BJ (cell line): ENCODE results near the gene TRAP1. TPM values are rescaled to one million over a fixed set of nuclear protein-coding genes. Genes with fewer than 3 reads are reported as not detected.

Experiments
- CTCF ChIA-PET: fragments of 350-600 bp; formaldehyde crosslinking; extraction: SDS; loops from one replicate; lab custom pipeline; 2021; ENCODE audit warnings: antibody characterized with exemption, inconsistent platforms; lab: Yijun Ruan, JAX
- POLR2A ChIA-PET: fragments of 300-600 bp; sonication (Branson Sonifier 250); formaldehyde crosslinking; extraction: SDS; loops from one replicate; lab custom pipeline; 2021; ENCODE audit warnings: antibody characterized with exemption; lab: Charles Lee
- DNase-seq: peaks from one replicate; pipeline ENCODE4 v3.0.0-alpha.2; 2011; ENCODE audit warnings: low read depth
- H3K27me3 ChIP-seq: 2 replicates; pipeline ENCODE4 v1.6.0; 2011; ENCODE audit warnings: low read length; ENCODE audit not compliant: control insufficient read depth, insufficient read depth
- H3K36me3 ChIP-seq: 2 replicates; pipeline ENCODE4 v1.5.1; 2011; ENCODE audit warnings: low read length; ENCODE audit not compliant: control insufficient read depth, insufficient read depth
- H3K4me3 ChIP-seq: 2 replicates; pipeline ENCODE4 v1.5.1; 2011; ENCODE audit warnings: low read depth, mild to moderate bottlenecking, control low read depth, low read length
- polyA plus RNA-seq: library from polyadenylated mRNA; depleted of rRNA; stranded (reverse); fragments of >200 nt; gene quantifications from 2 replicates; pipeline ENCODE4 v1.2.3, GENCODE V29; 2011
- TF ChIP-seq, protein P1 (sequence below): IDR thresholded peaks from 2 replicates; pipeline ENCODE4 v1.5.1; 2011; ENCODE audit warnings: low read depth, mild to moderate bottlenecking, control low read depth, inconsistent platforms, low read length, moderate library complexity; ENCODE audit not compliant: insufficient read depth

TRAP1 gene
- polyA plus RNA-seq, 1 experiment: 112 TPM

GRCh38 chr16:3744018-3744417 is 26.7 kb upstream of the TRAP1 start:
- TF ChIP-seq, protein P1, sequence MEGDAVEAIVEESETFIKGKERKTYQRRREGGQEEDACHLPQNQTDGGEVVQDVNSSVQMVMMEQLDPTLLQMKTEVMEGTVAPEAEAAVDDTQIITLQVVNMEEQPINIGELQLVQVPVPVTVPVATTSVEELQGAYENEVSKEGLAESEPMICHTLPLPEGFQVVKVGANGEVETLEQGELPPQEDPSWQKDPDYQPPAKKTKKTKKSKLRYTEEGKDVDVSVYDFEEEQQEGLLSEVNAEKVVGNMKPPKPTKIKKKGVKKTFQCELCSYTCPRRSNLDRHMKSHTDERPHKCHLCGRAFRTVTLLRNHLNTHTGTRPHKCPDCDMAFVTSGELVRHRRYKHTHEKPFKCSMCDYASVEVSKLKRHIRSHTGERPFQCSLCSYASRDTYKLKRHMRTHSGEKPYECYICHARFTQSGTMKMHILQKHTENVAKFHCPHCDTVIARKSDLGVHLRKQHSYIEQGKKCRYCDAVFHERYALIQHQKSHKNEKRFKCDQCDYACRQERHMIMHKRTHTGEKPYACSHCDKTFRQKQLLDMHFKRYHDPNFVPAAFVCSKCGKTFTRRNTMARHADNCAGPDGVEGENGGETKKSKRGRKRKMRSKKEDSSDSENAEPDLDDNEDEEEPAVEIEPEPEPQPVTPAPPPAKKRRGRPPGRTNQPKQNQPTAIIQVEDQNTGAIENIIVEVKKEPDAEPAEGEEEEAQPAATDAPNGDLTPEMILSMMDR: no peak
- ChIA-PET CTCF (interaction anchor here (0.6 to 1.0 kb wide), 3 partner anchors 14 to 583 kb away, joined by 3 read pairs; no protein-coding TSS in a partner anchor), POLR2A (no interaction called here)
- H3K4me3 ChIP-seq: no peak overlapping the region
- no peak for DNase-seq
- no peaks in the 10 kb centered on the region for H3K27me3 ChIP-seq
- H3K36me3 ChIP-seq: peaks cover 43% of the 10 kb centered on the region

- TF ChIP-seq, protein P1: no peak
- no peak overlapping the region for H3K4me3 ChIP-seq
- CTCF ChIA-PET: no interaction called here
- POLR2A ChIA-PET: no interaction called here
- H3K27me3 ChIP-seq: no peaks in the 10 kb centered on the region
- peaks cover 54% of the 10 kb centered on the region for H3K36me3 ChIP-seq
- DNase-seq: no peak
These were observed 23.6 kb upstream of the TRAP1 start for GRCh38 chr16:3740934-3741333.

GRCh38 chr16:3740186-3740585 is 22.9 kb upstream of the TRAP1 start:
- Histone ChIP-seq H3K4me3 (no peak overlapping the region), H3K36me3 (peaks cover 56% of the 10 kb centered on the region), H3K27me3 (no peaks in the 10 kb centered on the region)
- CTCF ChIA-PET: no interaction called here
- TF ChIP-seq, protein P1: no peak
- DNase-seq: no peak
- POLR2A ChIA-PET: no interaction called here

GRCh38 chr16:3739636-3740035 is 22.3 kb upstream of the TRAP1 start:
- ChIA-PET CTCF (no interaction called here), POLR2A (no interaction called here)
- H3K36me3 ChIP-seq: peaks cover 58% of the 10 kb centered on the region
- no peaks in the 10 kb centered on the region for H3K27me3 ChIP-seq
- TF ChIP-seq, protein P1: no peak
- DNase-seq: no peak
- H3K4me3 ChIP-seq: no peak overlapping the region

- Histone ChIP-seq H3K36me3 (peaks cover 60% of the 10 kb centered on the region), H3K27me3 (no peaks in the 10 kb centered on the region), H3K4me3 (no peak overlapping the region)
- ChIA-PET CTCF (no interaction called here), POLR2A (no interaction called here)
- TF ChIP-seq, protein P1: no peak
- no peak for DNase-seq
These were observed 21.2 kb upstream of the TRAP1 start for GRCh38 chr16:3738541-3738940.
